Measurements from ENCODE around the gene PDZRN3. TPM values are rescaled to one million over a fixed set of nuclear protein-coding genes. Genes with fewer than 3 reads are reported as not detected.
A peak's percentile ranks its signal among the peaks of the same experiment; 100 is the strongest.

PDZRN3 gene
- 10 to 100 TPM; 38.0 to 46.5 (median 41.4) TPM for polyA plus RNA-seq (ENCODE audit: insufficient read length in 3 of 3)
- long read RNA-seq, donor 1, full-length matches to known transcripts, result 3 of 3 reads
- long read RNA-seq, donor 1, partial matches to known transcripts, result 0 of 3 reads
- long read RNA-seq, donor 1, other reads (novel, unspliced or antisense), result 0 of 3 reads
- long read RNA-seq, donor 2, full-length matches to known transcripts, result 3 of 3 reads
- long read RNA-seq, donor 2, partial matches to known transcripts, result 0 of 3 reads
- long read RNA-seq, donor 2, other reads (novel, unspliced or antisense), result 0 of 3 reads
- long read RNA-seq, donor 3, full-length matches to known transcripts, result 4 of 4 reads
- long read RNA-seq, donor 3, partial matches to known transcripts, result 0 of 4 reads
- long read RNA-seq, donor 3, other reads (novel, unspliced or antisense), result 0 of 4 reads
- long read RNA-seq, donor 4, full-length matches to known transcripts, result 5 of 5 reads
- long read RNA-seq, donor 4, partial matches to known transcripts, result 0 of 5 reads
- long read RNA-seq, donor 4, other reads (novel, unspliced or antisense), result 0 of 5 reads
- long read RNA-seq, donor 5, result 0 reads
- long read RNA-seq, donor 6, full-length matches to known transcripts, result 6 of 6 reads
- long read RNA-seq, donor 6, partial matches to known transcripts, result 0 of 6 reads
- long read RNA-seq, donor 6, other reads (novel, unspliced or antisense), result 0 of 6 reads
- long read RNA-seq, donor 7, full-length matches to known transcripts, result 3 of 3 reads
- long read RNA-seq, donor 7, partial matches to known transcripts, result 0 of 3 reads
- long read RNA-seq, donor 7, other reads (novel, unspliced or antisense), result 0 of 3 reads
- long read RNA-seq, donor 8, full-length matches to known transcripts, result 8 of 8 reads
- long read RNA-seq, donor 8, partial matches to known transcripts, result 0 of 8 reads
- long read RNA-seq, donor 8, other reads (novel, unspliced or antisense), result 0 of 8 reads
- long read RNA-seq, donor 9, full-length matches to known transcripts, result 3 of 3 reads
- long read RNA-seq, donor 9, partial matches to known transcripts, result 0 of 3 reads
- long read RNA-seq, donor 9, other reads (novel, unspliced or antisense), result 0 of 3 reads
- long read RNA-seq, donor 10, full-length matches to known transcripts, result 4 of 4 reads
- long read RNA-seq, donor 10, partial matches to known transcripts, result 0 of 4 reads
- long read RNA-seq, donor 10, other reads (novel, unspliced or antisense), result 0 of 4 reads
- long read RNA-seq, donor 11, full-length matches to known transcripts, result 4 of 4 reads
- long read RNA-seq, donor 11, partial matches to known transcripts, result 0 of 4 reads
- long read RNA-seq, donor 11, other reads (novel, unspliced or antisense), result 0 of 4 reads
- long read RNA-seq, donor 12, result 0 reads
- long read RNA-seq, donor 13, full-length matches to known transcripts, result 9 of 9 reads
- long read RNA-seq, donor 13, partial matches to known transcripts, result 0 of 9 reads
- long read RNA-seq, donor 13, other reads (novel, unspliced or antisense), result 0 of 9 reads
- long read RNA-seq, donor 14, full-length matches to known transcripts, result 6 of 6 reads
- long read RNA-seq, donor 14, partial matches to known transcripts, result 0 of 6 reads
- long read RNA-seq, donor 14, other reads (novel, unspliced or antisense), result 0 of 6 reads
- long read RNA-seq, donor 15, full-length matches to known transcripts, result 5 of 5 reads
- long read RNA-seq, donor 15, partial matches to known transcripts, result 0 of 5 reads
- long read RNA-seq, donor 15, other reads (novel, unspliced or antisense), result 0 of 5 reads
- long read RNA-seq, donor 16, full-length matches to known transcripts, result 14 of 29 reads
- long read RNA-seq, donor 16, partial matches to known transcripts, result 15 of 29 reads
- long read RNA-seq, donor 16, other reads (novel, unspliced or antisense), result 0 of 29 reads

DNA sequence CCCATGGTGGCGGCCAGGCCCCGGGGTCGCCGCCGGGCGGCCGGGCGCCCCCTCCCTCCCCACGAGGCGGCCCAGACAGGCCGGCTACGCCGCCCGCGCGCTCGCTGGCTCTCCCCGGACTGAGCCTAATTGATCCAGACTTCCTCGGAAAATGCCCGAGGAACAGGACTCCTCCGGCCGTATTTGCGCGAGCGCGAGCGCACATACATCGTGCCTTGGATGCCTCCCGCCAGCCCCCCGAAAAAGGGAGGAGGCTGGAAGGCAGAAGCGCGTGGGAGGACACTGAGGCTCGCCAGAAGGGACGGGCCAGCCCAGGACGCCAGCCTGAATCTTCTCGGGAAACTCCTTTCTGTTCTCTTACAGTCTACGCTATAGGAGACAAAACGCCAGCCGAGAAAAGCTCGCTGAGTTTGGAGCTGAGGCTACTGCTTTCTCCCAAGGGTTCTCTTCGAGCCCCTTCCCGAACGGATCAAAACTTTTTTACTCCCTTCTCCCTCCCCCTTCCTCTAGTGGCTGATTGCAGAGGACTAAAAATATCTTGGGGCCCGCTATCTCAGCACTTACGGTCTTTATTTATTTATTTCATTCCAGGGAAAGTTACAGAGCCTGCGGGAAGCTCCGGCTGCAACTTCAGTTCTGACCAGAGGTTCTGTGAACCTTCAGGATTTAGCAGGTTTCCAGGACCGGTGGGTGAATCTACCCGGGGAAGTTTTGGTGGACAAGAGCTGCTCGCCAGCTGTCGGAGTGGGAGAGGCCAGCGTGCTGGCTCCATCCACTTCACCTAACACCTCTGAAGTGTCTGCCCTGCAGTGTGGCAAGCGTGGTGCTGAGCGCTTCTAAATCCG lies at the start of gene PDZRN3:
Gene PDZRN3 (minus strand): TSS at position 121 of the 845 bp plus-strand sequence.
- peak in 9 of 11 donors; percentile 56 to 79 (median 68) for DNase-seq (ENCODE audit: extremely low read depth in 1 of 11, low read depth in 9 of 11, low spot score in 4 of 11)

DNA sequence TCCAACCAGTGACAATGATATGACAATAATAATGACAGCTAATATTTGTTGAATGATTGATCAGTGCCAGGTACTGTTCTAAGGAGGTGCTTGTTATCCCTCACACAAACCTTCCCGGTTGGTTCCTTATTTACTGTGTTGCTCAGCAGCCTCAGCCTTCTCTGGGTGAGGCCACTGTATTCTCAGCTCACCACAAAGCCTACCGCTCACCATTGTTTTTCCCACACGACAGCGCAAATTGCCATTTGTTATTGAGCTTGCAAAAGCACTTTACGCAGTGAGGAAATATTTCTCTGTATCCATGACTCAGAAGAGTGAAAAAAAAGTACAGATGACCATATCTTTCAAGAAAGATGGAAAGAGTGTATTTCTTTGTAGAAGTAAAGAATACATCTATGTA lies 49.5 kb upstream of the PDZRN3 start:
- DNase-seq (ENCODE audit: extremely low read depth in 1 of 11, low read depth in 9 of 11, low spot score in 4 of 11), result no peak

DNA sequence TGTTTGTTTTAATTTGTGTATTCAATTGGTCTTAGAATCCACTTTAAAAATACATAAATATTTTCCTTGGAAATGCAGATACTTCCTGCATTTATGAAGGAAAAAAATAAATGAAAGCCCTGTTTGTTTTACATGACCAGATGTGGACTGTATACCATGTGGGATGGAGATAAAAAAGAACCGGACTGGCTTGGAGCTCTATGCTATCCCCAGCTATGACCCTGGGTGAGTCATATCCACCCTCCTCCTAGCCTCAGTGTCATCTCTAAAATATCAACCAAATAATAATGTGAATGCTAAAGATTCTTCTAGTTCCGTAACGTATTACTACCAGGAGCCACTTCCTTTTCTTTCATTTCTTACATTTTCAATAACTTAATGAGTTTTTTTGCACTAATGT lies 44.5 kb upstream of the PDZRN3 start:
- no peak for DNase-seq (ENCODE audit: extremely low read depth in 1 of 11, low read depth in 9 of 11, low spot score in 4 of 11)

DNA sequence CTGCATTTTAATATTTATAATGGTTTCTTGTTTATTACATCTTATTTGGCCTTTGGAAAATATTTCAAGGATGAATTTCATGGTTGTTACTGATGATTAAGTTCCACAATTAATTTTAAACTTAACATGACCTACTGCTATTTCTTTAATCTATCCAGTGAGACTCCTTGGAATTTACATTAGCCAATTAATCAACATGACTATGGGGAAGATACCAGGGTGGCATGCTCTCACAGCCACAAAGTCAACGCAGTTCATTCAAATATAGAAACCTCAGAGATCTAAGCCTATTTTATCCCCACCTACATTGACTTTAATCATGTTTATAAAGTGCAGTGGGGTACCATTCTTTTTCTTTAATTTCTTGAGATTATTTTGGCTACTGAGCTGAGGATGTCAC lies 43.6 kb upstream of the PDZRN3 start:
- no peak for DNase-seq (ENCODE audit: extremely low read depth in 1 of 11, low read depth in 9 of 11, low spot score in 4 of 11)

DNA sequence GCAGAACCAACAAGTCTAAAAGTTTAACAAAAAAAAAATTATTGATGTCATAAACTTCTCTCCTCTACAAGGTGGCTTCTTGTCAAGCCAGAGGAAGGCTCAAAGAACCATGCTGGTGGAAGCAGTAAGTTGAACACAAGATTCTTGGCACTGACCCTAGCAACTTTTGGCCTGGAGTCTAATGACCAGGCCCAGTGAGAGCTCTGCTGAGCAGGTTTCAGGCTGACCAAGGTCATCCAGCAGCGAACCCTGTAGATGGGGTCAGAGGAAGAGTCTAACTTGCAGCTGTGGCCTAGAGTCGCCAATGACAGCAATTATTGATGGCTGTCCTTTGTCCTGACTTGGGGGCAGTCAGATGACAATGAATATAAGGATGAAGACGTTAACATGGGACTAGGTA lies 43.1 kb upstream of the PDZRN3 start:
- no peak for DNase-seq (ENCODE audit: extremely low read depth in 1 of 11, low read depth in 9 of 11, low spot score in 4 of 11)

DNA sequence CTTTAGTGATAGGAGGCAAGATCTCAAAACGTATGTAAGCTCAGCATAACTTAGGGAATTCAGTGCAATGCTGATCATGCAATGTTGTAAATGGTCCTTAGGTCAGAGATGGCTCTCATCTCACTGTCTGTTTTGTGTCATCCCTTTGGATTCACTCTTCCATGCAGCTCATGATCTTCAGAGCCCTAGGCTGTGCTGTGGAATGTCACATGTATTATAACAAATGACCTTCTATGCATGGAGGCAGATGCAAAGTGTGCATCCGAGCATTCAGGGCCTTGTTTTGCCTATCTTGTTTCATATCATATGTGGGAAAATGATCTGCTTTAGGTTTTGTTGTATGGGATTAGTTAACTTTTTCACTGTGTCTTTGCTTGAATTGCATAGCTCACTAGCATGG lies 40.5 kb upstream of the PDZRN3 start:
- DNase-seq (ENCODE audit: extremely low read depth in 1 of 11, low read depth in 9 of 11, low spot score in 4 of 11), result no peak

DNA sequence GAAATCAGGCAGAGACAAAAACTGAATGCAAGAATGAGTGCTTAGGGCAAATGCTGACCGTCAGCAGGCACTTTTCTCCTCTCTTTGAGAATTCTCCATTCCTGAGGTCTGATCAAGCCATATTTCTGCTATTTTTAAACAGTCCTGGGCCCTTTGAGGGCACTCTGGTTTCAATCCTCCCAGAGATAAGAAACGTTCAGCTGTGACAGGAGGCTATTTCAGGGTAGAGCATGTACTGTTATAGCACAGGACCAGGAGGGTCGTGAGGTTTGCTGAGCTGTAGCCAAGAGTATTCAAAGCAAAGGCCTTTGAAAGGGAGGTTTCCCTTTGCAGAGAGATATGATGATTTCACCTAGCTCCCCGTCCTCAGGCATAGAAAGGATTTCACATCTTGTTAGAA lies 39.6 kb upstream of the PDZRN3 start:
- no peak for DNase-seq (ENCODE audit: extremely low read depth in 1 of 11, low read depth in 9 of 11, low spot score in 4 of 11)

DNA sequence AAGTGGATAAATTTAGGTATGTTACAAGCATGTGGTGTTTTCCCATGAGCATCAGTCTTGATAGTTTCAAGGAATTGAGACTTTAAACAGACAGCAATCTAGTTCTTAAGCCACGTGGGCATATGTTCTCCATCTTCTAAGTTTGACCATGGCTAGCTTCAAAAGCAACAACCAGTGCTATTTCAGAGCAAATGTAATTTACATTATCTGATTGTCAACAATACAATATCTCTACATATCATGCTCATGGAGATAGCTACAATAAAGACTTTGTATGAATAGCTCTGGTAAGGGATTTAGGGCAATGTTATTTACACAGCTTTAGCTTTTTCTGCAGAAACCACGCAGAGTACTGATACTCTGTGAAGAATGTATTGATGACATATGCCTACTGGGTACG lies 38.8 kb upstream of the PDZRN3 start:
- DNase-seq (ENCODE audit: extremely low read depth in 1 of 11, low read depth in 9 of 11, low spot score in 4 of 11), result no peak

DNA sequence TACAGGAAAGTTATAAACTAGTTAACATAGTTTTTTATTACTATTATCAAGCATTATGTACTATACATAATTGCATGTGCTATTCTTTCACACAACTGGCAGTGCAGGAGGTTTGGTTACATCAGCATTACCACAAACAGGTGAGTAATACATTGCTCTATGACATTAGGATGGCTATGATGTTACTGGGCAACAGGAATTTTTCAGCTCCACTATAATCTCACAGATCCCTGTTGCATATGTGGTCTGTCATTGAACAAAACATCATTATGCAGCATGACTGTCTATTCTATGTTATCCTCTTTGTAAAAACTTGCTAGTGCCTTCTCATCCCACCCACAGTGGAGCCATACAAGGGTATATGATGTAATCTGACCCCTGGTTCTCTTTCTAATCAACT lies 36.5 kb upstream of the PDZRN3 start:
- DNase-seq (ENCODE audit: extremely low read depth in 1 of 11, low read depth in 9 of 11, low spot score in 4 of 11), result no peak

DNA sequence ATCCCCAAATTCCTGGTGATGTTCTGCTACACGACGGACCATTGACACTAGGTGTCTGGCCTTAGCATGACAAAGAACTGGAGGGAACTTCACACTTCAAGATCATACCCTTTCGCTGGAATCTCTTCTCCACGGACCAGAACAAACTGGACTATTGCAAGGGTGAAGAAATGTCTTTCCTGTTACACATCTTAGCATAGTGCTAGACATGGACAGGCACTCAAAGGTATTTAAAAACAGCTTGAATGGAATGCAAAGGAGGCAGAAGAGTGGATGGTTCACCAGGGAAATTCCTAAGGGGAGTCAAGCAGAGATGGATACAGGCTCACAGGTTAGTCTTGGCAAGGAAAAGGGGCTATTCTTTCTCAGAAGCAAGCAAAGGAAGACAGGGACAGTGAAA lies 33.5 kb upstream of the PDZRN3 start:
- no peak for DNase-seq (ENCODE audit: extremely low read depth in 1 of 11, low read depth in 9 of 11, low spot score in 4 of 11)

DNA sequence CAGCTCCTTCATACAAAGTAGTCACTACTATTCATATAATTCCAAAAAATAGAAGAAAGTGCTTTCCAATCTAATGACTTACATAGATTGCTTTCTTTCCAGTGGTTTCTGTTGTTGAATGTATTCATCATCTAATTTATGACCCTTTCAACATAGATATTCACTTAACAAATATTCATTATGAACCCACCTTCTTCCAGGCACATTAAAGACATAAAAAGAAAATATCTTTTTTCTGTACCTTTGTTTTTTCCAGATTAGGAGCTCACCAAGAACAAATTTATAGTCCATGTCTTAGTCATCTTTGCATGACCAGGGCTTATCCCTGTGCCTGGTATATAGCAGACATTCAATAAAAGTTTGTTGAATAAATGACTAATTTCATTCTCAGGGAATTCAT lies 32.4 kb upstream of the PDZRN3 start:
- DNase-seq (ENCODE audit: extremely low read depth in 1 of 11, low read depth in 9 of 11, low spot score in 4 of 11), result no peak

DNA sequence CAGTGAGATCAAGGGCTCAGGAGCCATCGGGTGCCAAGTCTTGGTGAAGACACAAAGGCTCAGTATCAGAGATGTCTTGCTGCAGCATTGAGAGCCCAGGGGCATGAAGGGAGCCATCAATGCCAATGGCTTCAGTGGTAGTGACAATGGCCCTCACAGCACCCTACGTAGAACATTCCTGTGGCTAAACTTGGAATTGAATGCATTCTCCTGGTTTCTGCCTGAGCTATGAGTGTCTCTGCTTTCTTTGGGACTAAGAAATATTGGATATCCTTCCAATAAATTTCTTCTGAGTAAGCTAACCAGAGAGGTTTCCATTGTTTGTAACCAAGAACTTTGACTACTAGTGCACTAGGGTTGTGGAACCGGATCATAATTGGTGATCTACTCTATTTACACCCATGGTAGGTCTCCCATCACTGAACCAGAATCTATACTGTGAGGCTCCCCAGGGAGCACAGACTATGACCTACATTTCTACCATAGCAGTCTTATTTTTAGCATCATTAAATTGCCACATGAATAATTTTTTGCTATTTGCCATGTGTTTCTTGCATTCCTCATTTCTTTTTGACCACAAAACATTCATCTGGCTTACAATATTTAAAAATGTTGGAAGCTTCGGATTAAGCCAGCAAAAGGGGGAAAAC lies 31.6 kb upstream of the PDZRN3 start:
- DNase-seq (ENCODE audit: extremely low read depth in 1 of 11, low read depth in 9 of 11, low spot score in 4 of 11), result no peak

DNA sequence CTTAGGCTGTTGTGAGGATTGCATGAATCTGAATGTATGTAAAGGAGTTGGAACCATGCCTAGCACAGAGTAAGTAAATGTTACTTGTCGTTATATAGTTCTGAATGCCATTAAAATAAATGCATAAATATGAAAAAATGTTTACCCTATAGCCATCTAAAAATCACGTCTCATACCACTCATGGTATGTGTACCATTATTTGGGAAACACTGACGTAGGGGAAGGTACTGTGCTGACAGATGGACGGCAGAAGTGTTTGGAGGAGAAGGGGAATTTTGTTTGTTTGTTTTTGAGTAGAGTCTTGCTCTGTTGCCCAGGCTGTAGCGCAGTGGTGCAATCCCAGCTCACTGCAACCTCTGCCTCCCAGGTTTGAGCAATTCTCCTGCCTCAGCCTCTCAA lies 30.5 kb upstream of the PDZRN3 start:
- DNase-seq (ENCODE audit: extremely low read depth in 1 of 11, low read depth in 9 of 11, low spot score in 4 of 11), result no peak

DNA sequence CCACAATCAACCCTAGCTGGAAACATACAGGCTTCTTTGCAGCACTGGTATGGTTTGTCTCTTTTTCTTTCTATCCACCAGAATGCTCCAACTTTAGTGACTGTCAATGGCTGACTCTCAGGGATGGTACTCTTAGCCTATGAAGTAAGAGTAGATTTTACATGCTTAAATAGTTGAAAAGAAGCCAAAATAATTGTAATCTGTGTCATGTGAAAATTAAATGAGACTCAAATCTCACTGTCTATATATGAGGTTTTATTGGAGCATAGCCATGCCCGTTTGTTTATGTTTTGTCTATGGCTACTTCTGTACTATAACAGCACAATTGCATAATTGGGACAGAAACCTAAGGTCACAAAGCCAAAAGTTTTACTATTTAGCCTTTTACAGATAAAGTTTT lies 29.1 kb upstream of the PDZRN3 start:
- no peak for DNase-seq (ENCODE audit: extremely low read depth in 1 of 11, low read depth in 9 of 11, low spot score in 4 of 11)

DNA sequence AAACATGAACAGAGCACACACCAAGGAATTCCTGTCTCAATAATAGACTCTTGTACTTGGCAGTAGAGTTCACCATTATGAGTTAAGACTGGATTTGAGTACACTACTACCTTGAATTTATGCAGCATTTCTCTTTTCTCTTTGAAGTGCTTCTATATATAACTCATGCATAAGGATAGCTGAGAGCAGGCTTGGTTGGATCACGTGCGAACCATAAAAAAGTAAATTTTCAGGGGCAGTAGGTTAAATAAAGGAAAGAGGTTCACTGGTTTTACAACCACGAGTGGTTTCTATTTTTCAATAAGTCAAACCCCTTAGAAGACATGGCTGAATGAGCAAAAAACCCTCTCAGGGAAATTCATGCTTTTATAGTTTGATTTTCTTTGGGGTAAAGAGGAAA lies 28.6 kb upstream of the PDZRN3 start:
- peak in 4 of 11 donors; percentile 13 to 43 (median 36) for DNase-seq (ENCODE audit: extremely low read depth in 1 of 11, low read depth in 9 of 11, low spot score in 4 of 11)

DNA sequence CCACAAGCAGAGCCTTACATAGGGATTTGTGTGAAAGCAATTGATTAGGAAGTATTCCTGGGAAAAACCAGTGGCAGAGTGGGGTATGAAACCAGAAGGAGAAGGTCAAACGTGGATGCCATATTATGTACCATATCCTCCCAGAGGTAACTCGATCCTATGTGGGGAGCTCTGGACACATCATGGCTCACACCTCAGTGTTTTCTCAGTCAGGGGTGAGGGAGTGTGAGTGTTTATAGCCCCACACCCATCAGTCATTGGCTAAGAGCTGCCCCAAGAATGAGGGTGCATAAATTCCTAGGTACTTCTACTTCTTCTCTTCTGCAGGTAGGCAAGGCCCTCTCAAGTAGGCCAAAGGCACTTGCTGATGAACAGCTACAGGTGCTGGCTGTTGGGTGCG lies 28.2 kb upstream of the PDZRN3 start:
- DNase-seq (ENCODE audit: extremely low read depth in 1 of 11, low read depth in 9 of 11, low spot score in 4 of 11), result peak in 1 of 11 donors; percentile 11

DNA sequence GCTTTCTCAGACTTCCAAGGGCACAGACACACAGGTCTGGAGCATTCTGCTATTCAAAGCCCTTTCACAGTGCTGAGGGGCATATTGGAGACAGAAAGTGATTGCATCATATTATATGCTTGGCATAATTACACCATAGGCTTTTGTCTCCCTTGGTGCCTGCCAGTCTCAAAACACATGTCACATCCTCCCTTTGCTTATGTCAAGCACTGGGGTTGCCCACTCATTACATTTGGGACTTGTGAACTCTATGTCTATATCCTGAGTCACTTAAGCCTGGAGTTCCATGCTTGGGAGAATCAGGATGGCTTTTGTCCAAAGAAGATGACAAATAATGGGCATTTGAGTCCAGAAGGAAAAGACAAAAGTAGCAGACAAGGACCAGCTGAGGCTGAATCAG lies 12.3 kb upstream of the PDZRN3 start:
- DNase-seq (ENCODE audit: extremely low read depth in 1 of 11, low read depth in 9 of 11, low spot score in 4 of 11), result no peak
